ENCODE measurements around the gene PIN1. TPM values are rescaled to one million over a fixed set of nuclear protein-coding genes. Genes with fewer than 3 reads are reported as not detected.

PIN1 gene
- total and polyA plus RNA-seq, 2 of the 8 experiments (the other 6 are each of a cell fraction or from before 2014, with no cell fraction given) = 78.3 to 90.8 TPM

GRCh38 chr19:9850235-9850959 lies 15.3 kb downstream of the PIN1 start (continued):
- TF ChIP-seq RAD21 (IDR thresholded peaks at IDR 0.05 in 1 of 2, conservative IDR thresholded peaks at IDR 0.05 in 1 of 2; ENCODE audit: low read depth in 2 of 2, low read length in 2 of 2) (no peak), CREB1 (IDR thresholded peaks at IDR 0.05) (no peak), BRCA1 (IDR thresholded peaks at IDR 0.05; ENCODE audit: low read depth, low read length) (no peak), KDM1A (IDR thresholded peaks at IDR 0.05; ENCODE audit: borderline replicate concordance, low read length) (no peak), CHD2 (IDR thresholded peaks at IDR 0.05; ENCODE audit: low read length) (no peak), KDM4A (IDR thresholded peaks at IDR 0.05; ENCODE audit: low read depth, low read length, severe bottlenecking) (no peak), USF2 (IDR thresholded peaks at IDR 0.05; ENCODE audit: low read length) (no peak), POU5F1 (IDR thresholded peaks at IDR 0.05; ENCODE audit: low read depth, low read length) (no peak)
